ENCODE data around the gene KDM5B.

- TF ChIP-seq, protein P1, sequence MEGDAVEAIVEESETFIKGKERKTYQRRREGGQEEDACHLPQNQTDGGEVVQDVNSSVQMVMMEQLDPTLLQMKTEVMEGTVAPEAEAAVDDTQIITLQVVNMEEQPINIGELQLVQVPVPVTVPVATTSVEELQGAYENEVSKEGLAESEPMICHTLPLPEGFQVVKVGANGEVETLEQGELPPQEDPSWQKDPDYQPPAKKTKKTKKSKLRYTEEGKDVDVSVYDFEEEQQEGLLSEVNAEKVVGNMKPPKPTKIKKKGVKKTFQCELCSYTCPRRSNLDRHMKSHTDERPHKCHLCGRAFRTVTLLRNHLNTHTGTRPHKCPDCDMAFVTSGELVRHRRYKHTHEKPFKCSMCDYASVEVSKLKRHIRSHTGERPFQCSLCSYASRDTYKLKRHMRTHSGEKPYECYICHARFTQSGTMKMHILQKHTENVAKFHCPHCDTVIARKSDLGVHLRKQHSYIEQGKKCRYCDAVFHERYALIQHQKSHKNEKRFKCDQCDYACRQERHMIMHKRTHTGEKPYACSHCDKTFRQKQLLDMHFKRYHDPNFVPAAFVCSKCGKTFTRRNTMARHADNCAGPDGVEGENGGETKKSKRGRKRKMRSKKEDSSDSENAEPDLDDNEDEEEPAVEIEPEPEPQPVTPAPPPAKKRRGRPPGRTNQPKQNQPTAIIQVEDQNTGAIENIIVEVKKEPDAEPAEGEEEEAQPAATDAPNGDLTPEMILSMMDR (IDR thresholded peaks at IDR 0.05; ENCODE audit: poor library complexity, severe bottlenecking): no peak
- TF ChIP-seq POLR2AphosphoS5 (IDR thresholded peaks at IDR 0.05): no peak
- no peak for TF ChIP-seq EZH2 (IDR thresholded peaks at IDR 0.05; ENCODE audit: borderline replicate concordance, insufficient read depth, low read length, poor library complexity, severe bottlenecking)
- TF ChIP-seq SMC3 (conservative IDR thresholded peaks at IDR 0.05; ENCODE audit: poor library complexity): no peak
- TF ChIP-seq, protein P2, sequence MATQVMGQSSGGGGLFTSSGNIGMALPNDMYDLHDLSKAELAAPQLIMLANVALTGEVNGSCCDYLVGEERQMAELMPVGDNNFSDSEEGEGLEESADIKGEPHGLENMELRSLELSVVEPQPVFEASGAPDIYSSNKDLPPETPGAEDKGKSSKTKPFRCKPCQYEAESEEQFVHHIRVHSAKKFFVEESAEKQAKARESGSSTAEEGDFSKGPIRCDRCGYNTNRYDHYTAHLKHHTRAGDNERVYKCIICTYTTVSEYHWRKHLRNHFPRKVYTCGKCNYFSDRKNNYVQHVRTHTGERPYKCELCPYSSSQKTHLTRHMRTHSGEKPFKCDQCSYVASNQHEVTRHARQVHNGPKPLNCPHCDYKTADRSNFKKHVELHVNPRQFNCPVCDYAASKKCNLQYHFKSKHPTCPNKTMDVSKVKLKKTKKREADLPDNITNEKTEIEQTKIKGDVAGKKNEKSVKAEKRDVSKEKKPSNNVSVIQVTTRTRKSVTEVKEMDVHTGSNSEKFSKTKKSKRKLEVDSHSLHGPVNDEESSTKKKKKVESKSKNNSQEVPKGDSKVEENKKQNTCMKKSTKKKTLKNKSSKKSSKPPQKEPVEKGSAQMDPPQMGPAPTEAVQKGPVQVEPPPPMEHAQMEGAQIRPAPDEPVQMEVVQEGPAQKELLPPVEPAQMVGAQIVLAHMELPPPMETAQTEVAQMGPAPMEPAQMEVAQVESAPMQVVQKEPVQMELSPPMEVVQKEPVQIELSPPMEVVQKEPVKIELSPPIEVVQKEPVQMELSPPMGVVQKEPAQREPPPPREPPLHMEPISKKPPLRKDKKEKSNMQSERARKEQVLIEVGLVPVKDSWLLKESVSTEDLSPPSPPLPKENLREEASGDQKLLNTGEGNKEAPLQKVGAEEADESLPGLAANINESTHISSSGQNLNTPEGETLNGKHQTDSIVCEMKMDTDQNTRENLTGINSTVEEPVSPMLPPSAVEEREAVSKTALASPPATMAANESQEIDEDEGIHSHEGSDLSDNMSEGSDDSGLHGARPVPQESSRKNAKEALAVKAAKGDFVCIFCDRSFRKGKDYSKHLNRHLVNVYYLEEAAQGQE (IDR thresholded peaks at IDR 0.05; ENCODE audit: borderline replicate concordance): no peak
- TF ChIP-seq MXI1 (conservative IDR thresholded peaks at IDR 0.05; ENCODE audit: poor library complexity, severe bottlenecking): no peak
These were observed 51.8 kb downstream of the KDM5B start for GRCh38 chr1:202756391-202756790.

Data from neural cell (in vitro differentiated cells).